GM18499 (cell line): ENCODE results near the gene IQCH.

Experiments
- ATAC-seq: cut with Tn5 transposase; IDR thresholded peaks from one replicate; pipeline ENCODE4 v1.9.1; 2021; ENCODE audit warnings: moderate number of reproducible peaks; ENCODE audit not compliant: insufficient read depth, unreplicated experiment

Gene IQCH

DNA sequence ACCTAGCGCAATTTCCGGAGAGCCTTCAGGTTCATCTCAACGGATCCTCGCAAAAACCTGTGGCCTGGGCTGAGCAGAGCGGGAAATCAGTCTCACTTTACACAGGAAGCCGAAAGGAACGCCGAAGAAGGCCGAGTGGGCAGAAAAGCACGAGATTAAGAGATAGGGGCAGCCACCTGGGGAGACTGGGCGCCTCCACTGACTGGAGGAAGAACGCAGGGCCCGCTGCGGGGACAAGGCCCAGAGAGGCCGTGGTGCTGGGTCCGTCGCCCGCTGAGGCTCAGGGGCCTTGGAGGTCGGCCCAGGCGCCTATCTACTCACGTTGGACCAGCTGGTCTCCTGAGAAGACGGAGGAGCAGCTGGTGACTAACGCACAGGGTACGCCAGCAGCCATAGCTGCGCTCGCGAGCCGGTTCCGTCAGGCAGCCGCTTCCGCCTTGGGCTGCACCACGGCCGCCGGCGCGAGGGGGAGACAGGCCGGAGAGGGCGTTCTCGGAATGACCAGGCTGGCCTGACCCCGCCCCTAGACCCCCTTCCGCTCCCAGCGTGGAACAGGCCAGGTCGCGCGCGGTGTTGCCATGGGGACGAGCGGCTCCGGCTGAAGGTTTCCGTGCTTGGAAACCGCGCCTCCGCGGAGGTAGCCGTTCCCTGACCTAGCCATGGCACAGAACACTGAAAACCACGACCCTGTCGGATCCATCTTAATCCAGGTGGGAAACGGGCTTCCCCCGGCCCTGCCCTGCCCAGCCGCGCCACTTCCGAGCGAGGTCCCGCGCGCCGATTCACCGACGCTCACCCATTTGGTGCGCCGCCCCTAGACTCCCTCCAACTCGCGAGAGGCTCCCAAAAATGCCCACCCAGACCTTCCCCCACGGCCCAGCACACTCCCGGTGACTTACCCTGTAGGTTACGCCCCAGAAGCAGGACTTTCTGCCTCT is at the start of gene IQCH, which contains the start of gene AAGAB:
TSS of gene IQCH (plus strand) at position 549 of the 938 bp plus-strand sequence. CDS start at position 660, 111 bp downstream.
TSS of gene AAGAB (minus strand) at position 424 of the 938 bp plus-strand sequence. CDS start at position 394, 30 bp downstream.
- peak; percentile 91 for ATAC-seq

DNA sequence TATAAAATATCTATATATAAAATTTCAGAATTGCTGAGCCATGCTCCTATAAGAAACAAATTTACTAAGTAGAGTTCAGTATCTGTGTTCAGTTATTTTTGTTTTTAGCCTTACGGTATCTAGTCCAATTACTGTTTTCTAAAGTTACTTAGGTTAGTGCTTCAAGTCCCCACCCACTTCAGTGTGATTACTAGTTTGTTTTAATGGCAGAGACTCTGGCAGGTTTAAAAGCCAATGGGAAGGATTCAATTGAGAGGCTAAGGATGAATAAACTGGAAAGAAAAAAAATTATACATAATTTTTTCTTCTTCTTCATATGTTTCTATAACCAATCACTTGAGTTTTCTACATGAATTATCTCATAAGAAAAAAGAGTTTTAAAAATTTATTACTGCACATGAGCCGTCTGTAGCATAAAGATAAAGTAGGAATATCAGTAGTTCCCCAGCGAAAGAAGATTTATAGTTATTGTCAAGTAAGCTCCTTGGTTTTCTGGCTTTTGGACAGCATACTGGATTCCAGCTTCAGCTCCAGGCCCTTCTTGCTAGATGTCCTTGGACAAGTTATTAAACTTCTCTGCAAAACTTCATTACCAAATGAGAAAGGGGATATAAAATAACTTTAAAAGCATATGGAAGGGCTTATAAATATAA is 46.9 kb upstream of the IQCH start:
- ATAC-seq, result no peak

DNA sequence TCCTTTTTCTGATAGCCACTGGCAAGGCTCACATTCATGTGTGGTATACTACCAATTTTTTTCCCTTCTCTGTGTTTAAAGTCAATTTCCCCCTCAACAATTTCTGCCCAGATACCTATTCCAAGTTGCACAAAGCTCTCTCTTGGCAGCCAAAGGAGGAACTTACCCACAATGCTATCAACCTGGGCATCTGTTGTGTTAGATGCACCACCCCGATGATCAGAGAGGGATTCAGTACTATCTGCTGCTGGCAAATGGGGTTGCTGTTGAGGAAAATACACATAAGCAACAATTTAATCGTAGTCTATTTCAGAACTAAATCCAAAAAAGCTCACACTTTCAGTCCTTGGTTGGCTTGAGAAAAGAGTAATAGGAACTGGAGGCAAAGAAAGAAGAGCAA is 46.2 kb upstream of the IQCH start:
- no peak for ATAC-seq

DNA sequence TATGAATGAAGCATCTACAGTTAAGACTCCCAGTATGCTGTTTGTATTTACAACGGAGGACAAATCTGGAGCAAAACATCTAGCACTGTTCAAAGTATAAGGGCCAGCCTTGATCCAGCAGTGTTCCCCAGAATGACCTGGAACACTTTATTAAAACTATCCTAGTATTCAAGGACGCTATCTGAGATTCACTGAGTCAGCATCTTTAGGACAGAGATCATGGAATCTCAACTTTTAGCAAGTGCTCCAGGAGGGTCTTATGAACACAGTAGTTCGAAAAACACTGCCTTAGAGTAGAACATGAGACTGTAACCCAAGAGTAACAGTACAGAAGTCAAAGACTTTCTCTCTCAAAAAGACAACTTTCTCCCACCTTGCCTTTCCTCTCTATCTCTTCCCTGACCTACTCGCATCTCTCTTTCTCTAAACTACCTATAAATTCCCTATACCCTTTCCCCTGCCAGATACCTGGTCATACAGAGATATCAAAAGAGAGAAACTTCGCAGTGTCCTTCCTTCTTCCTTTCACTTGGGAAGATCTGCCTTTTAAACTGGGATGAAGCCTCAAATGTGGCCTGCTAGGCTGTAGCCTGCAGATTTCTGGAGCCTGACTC is 43.9 kb upstream of the IQCH start:
- no peak for ATAC-seq

DNA sequence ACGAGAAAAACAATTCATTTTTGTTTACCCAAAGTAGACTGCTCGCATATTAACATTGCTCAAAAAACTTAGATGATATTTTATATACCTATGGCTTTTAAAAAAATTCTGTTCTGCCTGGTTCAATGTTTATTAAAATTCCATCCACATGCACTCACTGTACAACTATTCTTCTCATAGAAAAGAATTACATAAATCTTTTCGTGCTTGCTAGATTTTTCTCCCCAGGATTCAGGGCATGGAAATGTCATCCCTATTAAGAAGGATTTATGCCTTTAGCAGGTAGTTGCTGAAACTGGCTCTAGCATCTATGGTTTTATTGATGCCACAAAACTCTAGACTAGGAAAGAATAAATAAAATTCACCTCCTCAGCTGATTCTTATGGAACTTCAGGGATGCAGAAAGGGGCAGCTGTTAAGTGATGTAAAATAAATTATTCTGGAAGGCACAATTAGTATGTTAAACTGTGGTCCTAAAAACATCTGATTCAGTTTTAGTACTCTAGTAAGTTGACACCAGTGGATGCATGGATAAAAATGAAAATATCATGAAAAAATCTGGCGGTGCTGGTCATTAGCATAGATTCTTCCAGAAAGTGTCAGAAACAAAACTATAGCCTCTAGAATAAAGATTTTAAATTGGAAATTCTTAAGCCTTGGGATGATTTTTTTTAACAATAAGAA is 41.8 kb upstream of the IQCH start:
- ATAC-seq, result no peak

DNA sequence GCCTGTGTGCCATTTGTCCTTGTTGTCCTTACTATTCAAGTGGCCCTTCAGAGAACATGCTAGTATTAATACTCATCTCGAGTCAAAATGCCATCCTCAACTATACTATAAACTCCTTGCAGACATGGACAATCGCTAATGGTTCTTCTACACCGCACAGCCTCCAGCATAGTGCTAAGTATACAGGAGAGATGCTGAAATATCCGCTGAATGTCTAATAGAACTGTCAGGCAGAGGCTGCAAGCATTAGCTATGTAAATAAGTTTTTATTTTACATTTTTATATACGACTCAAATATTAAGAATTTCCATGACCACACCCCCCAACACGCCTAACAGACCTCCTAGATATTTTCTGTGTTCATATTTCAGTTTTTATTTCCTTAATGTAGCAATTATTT is 39.5 kb upstream of the IQCH start:
- no peak for ATAC-seq

DNA sequence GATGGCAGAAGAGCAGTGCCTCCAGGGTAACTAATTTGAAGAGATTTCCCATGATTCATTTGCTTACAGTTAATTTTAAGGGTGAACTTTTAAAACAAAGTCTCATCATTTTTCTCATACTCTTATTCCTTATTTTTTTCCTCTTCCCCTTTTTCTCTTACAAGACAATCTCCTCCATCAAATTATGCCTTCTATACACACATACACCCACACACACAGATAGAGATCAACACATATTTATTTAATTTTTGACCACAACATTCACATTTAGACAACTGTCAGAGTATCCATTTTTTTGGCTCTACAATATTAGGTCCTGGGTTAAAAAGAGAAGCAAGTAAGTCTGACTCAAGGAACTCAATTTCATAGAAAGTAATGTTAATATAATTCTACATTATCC is 37.7 kb upstream of the IQCH start:
- ATAC-seq, result no peak

DNA sequence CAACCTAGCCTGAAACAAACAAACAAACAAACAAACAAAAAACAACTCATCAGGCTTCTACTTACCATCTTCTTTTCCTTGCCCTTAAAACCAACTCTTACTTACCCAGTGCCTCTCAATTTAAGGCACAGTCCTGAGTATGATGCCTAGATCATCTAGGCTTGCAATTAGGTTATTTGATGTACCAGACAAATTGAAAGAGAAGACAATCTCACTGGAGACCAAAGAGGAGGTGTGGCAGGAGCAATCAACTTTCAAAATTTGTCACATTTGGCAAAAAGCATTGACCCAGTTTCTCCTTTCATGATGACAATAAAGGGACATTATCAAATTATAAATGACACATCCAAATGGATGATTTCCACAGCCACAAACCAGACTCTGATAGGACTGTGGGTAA is 36.2 kb upstream of the IQCH start:
- ATAC-seq, result no peak

DNA sequence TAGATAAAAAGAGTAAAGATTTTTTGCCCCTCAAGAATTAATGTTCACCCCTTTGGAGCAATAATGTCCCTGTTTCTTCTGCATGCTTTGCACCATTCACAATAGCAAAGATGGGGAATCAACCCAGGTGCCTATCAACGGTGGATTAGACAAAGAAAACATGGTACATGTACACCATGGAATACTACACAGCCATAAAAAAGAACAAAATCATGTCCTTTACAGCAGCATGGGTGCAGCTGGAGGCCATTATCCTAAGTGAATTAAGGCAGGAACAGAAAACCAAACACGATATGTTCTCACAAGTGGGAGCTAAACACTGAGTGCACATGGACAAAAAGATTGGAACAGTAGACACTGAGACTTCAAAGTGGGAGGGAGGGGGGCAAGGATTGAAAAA is 35.3 kb upstream of the IQCH start:
- ATAC-seq, result no peak

DNA sequence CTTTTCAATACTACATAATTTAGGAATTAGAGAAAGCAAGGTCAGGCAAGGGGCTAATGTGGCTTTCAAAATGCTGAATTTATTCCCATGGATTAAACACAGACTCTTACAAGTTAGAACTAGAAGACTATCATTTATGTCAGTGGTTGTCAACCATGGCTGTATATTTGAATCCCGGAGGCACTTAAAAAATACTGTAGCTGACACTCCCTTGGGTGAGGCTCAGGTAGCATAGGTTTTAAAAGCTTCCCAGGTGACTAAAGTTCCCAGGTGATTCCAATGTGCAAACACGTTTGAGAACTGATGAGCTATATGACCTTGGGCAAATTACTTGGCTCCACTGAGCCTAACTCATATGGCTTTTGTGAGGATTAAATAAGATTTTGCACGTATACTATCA is 29.7 kb upstream of the IQCH start:
- no peak for ATAC-seq

DNA sequence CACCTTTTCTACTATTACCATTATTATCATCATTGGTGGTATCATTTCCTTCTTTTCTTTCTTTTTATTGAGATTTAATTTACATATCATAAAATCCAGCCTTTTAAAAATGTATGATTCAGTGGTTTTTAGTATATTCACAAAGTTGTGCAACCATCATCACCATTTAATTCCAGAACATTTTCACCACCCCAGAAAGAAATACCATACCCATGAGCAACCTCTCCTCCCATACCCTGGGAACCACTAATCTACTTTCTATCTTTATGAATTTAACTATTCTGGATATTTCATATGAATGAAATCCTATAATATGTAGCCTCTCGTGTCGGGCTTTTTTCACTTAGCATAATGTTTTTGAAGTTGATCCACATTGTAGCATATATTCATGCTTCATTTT is 29.2 kb upstream of the IQCH start:
- no peak for ATAC-seq

DNA sequence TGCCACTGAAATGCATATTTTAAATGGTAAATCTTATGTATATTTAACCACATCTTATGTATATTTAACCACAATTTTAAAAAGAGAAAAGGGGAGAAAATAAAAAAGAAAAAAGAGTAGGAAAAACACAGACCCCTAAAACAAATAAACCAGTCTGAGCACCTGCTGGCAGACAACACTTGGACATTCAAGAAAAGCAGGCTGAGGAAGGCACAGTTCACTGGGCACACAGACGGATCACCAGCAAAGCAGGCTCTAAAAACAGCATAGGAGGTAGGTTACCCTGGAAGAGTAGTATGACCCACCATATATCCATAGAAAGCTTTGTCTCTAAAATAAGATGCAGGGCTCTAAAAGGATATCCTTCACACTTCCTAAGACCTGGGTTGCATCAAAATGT is 27.2 kb upstream of the IQCH start:
- no peak for ATAC-seq

DNA sequence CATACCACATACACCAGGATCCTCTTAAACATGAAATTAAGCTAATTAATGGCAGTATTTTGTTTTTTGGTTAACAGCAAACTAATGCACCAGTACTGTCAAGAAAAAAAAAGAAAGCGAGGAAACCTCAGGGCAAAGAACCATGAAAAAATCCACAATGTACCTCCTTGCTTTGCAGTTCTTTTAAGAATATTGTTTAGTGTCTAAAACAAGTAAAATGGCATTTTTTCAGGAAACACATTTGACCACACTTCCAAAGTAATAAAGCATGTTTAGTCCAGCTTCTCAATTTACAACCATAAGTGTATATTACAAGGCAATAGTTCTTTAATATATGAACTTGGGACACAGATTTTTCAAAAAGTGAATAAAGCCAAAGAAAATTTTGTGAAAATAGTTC is 26.7 kb upstream of the IQCH start:
- no peak for ATAC-seq

DNA sequence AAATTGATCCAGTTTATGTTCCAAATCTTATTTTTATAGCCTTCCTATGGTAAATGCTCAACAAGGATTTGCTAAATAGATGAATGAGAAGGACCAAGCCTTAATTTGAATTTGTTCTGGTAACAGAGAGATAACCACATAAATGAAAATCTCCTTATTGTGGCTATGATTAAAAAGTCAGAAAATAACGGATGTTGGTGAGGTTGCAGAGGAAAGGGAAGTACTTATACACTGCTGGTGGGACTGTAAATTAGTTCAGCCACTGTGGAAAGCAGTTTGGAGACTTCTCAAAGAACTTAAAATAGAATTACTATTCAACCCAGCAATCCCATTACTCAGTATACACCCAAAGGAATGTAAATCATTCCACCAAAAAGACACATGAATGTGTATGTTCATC is 26.3 kb upstream of the IQCH start:
- no peak for ATAC-seq

DNA sequence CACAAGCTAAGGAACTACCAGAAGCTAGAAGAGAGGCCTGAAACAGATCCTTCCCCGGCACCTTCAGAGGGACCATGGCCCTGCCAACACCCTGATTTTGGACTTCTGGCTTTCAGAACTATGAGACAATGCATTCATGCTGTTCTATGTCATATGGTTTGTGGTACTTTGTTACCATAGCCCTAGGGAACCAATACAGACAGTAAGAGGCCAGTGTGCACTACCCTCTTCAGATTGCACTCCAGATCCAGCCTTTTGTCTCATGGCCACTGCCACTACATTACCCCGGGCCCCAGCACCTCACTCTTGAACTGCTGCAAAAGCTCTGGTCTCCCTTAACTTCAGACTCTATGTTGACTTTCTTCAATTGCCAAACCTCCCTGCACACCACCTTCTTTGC is 24.1 kb upstream of the IQCH start:
- ATAC-seq, result no peak

DNA sequence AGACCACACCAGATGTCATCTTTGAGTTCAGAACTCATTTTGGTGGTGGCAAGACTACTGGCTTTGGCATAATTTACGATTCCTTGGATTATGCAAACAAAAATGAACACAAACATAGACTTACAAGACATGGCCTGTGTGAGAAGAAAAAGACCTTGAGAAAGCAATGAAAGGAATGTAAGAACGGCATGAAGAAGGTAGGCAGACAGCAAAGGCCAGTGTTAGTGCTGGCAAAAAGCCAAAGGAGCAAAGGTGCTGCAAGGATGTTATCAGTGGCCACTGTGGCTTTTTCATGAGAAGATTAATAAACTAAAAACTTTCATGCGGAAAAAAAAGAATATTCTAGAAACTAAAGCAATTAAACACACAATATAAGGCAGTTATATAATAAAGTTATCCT is 22.0 kb upstream of the IQCH start:
- ATAC-seq, result no peak

DNA sequence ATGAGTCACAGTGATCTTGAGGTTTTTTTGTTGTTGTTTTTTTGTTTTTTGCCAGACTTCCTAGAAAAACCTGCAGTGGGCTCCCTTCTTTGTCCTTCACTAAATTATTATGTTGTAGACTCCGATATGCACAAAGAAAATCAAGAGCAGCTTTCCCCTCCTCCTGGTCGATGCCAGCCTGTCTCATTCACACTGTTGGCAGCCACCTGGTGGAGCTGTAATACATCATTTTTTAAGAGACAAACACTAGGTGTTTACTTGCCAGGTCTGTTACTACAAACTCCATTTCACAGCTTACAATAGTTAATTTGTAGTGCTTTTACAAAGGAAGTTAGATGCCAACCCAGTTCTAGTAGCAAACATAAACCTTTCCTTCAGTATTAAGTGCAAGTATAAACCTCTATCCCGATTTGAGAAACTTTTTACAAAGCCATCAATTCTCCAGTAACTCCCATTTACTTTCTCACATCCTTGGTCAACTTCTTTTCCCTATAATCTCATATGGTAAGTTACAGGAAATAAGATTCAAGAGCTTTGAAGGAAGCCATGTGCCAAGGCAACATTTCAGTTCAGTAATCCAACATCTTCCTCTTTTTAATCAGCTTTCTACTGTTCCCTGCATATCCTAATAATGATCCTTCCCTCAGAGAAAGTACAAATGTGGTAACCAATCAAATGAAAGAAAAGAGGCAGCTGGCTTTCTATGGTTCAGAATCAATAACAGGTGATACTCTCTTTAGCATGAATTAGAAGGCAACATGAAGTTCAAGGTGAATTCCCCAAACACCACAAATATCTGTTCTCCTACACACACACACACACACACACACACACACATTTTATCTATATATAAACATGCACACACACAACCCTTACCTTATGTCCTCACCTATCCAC is 14.1 kb upstream of the IQCH start:
- ATAC-seq, result no peak

DNA sequence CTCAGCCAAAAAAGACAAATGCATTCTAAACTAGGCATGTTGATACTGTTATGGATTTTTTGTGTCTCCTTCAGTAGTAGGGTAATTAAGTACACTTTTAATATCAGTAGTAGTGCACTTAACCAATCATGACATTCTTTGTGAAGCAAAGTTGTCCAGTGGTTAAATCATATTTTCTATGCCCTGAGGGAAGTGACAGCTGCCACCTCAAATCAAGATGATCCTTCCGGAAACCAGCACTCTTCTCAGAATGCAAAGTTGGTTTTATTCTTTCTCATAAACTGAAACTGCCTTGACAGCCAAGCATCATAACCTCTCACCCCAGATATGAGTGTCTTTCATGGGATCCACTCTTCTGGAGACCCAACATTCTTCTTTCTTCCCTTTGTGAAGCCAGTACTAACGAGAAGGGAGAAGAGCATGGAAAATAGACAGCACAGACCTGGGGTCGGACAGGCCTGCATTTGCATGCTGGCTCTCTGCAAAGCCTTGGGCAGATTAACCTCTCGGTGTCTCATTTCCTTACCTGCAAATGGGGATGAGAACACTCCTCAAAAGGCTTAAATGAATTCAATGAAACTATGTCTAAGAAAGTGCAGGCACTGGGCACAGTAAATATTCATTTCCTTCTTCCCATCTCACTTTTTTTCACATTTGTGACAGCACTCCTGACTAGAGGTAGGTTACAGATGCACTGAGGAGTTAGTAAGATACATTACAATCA is 13.3 kb upstream of the IQCH start:
- ATAC-seq, result peak; percentile 70

DNA sequence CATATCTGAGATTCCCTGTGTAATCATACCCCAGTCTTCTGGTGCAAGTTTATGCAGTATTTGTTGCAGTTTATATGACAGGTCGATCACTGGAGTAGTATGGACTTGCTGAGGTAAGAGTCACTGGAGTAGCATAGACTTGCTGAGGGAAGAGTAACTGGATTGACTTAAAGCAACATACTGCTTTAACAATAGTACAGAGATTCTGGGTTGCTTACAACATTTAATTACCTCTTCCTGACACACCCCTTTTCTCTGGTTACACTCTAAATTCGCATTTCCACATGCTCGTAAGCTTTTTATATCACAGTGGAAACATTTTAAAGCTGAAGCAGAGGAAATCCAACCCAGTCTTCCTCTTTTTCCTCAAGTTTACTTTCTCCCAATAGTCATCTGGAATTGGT is 11.9 kb upstream of the IQCH start:
- no peak for ATAC-seq
